ENCODE results near the gene NIPA2.
A peak's percentile ranks its signal among the peaks of the same experiment; 100 is the strongest.

The NIPA2 gene

GRCh38 chr15:22877607-22878006, 39.1 kb downstream of the NIPA2 start:
- DNase-seq (ENCODE audit: low spot score) = no peak

GRCh38 chr15:22878103-22878502, 39.6 kb downstream of the NIPA2 start:
- DNase-seq (ENCODE audit: low spot score) = no peak

- no peak for DNase-seq (ENCODE audit: low spot score)
These were observed 41.9 kb downstream of the NIPA2 start for GRCh38 chr15:22880068-22880980.

GRCh38 chr15:22880981-22881738, 42.7 kb downstream of the NIPA2 start:
- DNase-seq (ENCODE audit: low spot score) = no peak

GRCh38 chr15:22881739-22882440, 43.4 kb downstream of the NIPA2 start:
- no peak for DNase-seq (ENCODE audit: low spot score)

GRCh38 chr15:22883196-22883595, 44.7 kb downstream of the NIPA2 start:
- DNase-seq (ENCODE audit: low spot score) = no peak

GRCh38 chr15:22884344-22884743, 45.9 kb downstream of the NIPA2 start:
- DNase-seq (ENCODE audit: low spot score) = no peak

- DNase-seq (ENCODE audit: low spot score) = no peak
These were observed 46.7 kb downstream of the NIPA2 start for GRCh38 chr15:22885120-22885519.

GRCh38 chr15:22887157-22887951, 48.9 kb downstream of the NIPA2 start:
- DNase-seq (ENCODE audit: low spot score) = peak; percentile 27

- DNase-seq (ENCODE audit: low spot score) = peak; percentile 98
These were observed 49.8 kb downstream of the NIPA2 start for GRCh38 chr15:22888120-22888859.

GRCh38 chr15:22889146-22889818, 50.8 kb downstream of the NIPA2 start:
- no peak for DNase-seq (ENCODE audit: low spot score)

- DNase-seq (ENCODE audit: low spot score) = no peak
These were observed 51.8 kb downstream of the NIPA2 start for GRCh38 chr15:22890296-22890695.

GRCh38 chr15:22891426-22892210, 53.2 kb downstream of the NIPA2 start:
- DNase-seq (ENCODE audit: low spot score) = no peak

GRCh38 chr15:22892333-22892732, 53.9 kb downstream of the NIPA2 start:
- no peak for DNase-seq (ENCODE audit: low spot score)

GRCh38 chr15:22893081-22893480, 54.6 kb downstream of the NIPA2 start:
- no peak for DNase-seq (ENCODE audit: low spot score)

- DNase-seq (ENCODE audit: low spot score) = no peak
These were observed 55.4 kb downstream of the NIPA2 start for GRCh38 chr15:22893881-22894280.

- DNase-seq (ENCODE audit: low spot score) = peak; percentile 31
These were observed 57.2 kb downstream of the NIPA2 start for GRCh38 chr15:22895465-22896190.

- no peak for DNase-seq (ENCODE audit: low spot score)
These were observed 63.6 kb downstream of the NIPA2 start for GRCh38 chr15:22902046-22902445.

GRCh38 chr15:22902578-22902977, 64.1 kb downstream of the NIPA2 start:
- DNase-seq (ENCODE audit: low spot score) = no peak

Data from COLO829 (cell line).